Aorta (tissue), 5 donors: Measurements from ENCODE around the gene UROS. TPM values are rescaled to one million over a fixed set of nuclear protein-coding genes. Genes with fewer than 3 reads are reported as not detected.
A peak's percentile ranks its signal among the peaks of the same experiment; 100 is the strongest.

Source experiments
- ATAC-seq: fragments of 200-7000 bp; cut with Tn5 transposase; one replicate; pipeline ENCODE4 v1.9.1; 2022; ENCODE audit warnings: moderate library complexity; ENCODE audit not compliant: low FRiP score
- DNase-seq, 2 donors: peaks; one replicate each; pipeline ENCODE4 v3.0.0-alpha.2; 2020
- H3K27ac ChIP-seq, 2 donors: one replicate each; pipeline ENCODE4 v1.5.1; 2013; ENCODE audit warnings: low read length in 2 of 2, mild to moderate bottlenecking in 2 of 2, moderate library complexity in 2 of 2, control low read depth in 1 of 2, inconsistent platforms in 1 of 2, low read depth in 1 of 2
- H3K27me3 ChIP-seq, 2 donors: one replicate each; pipeline ENCODE4 v1.6.1; 2013; ENCODE audit warnings: control low read depth in 1 of 2, low read length in 1 of 2, mild to moderate bottlenecking in 1 of 2, moderate library complexity in 1 of 2; ENCODE audit not compliant: insufficient read depth in 2 of 2, control insufficient read depth in 1 of 2
- H3K36me3 ChIP-seq, 2 donors: one replicate each; pipeline ENCODE4 v1.6.1; 2013; ENCODE audit warnings: control low read depth in 1 of 2, low read length in 1 of 2, mild to moderate bottlenecking in 1 of 2; ENCODE audit not compliant: insufficient read depth in 2 of 2, control insufficient read depth in 1 of 2
- H3K4me1 ChIP-seq, 2 donors: one replicate each; pipeline ENCODE4 v1.6.1; 2013; ENCODE audit warnings: low read length in 2 of 2, control low read depth in 1 of 2, mild to moderate bottlenecking in 1 of 2, moderate library complexity in 1 of 2; ENCODE audit not compliant: insufficient read depth in 2 of 2, control insufficient read depth in 1 of 2
- H3K4me3 ChIP-seq, 2 donors: one replicate each; pipeline ENCODE4 v1.5.1; 2013; ENCODE audit warnings: low read length in 2 of 2, control low read depth in 1 of 2, mild to moderate bottlenecking in 1 of 2
- H3K9me3 ChIP-seq: one replicate; pipeline ENCODE4 v1.6.1; 2013; ENCODE audit warnings: mild to moderate bottlenecking, low read length; ENCODE audit not compliant: control insufficient read depth
- WGBS, 2 donors: extraction: QIAGEN DNeasy Blood & Tissue Kit; methylation state at CpG; one replicate each; pipeline ENCODE4 v1.1.7; 2013; 5-methylcytosine and 5-hydroxymethylcytosine counted together
- intact Hi-C, 2 donors: fragments of 100-400 bp; cut with DNase I; formaldehyde crosslinking; loops; one replicate each; pipeline versions ENCODE4 v1.14.2 to v1.15.0; 2022
- long read RNA-seq, 2 donors: library from polyadenylated mRNA; unstranded; transcript quantifications; one replicate each; pipeline ENCODE4 v2.0.0, GENCODE V29; 2020 to 2021
- polyA plus RNA-seq, 2 donors: library from polyadenylated mRNA; stranded (reverse); fragments of 200-250 nt; gene quantifications; one replicate each; pipeline ENCODE4 v1.2.3, GENCODE V29; 2013
- total RNA-seq, 2 donors: library from RNA; stranded (reverse); fragmentation: NEBNext Ultra II Directional; extraction: Animal tissue kit (Norgen Biotek cat#: 25700); gene quantifications; one replicate each; pipeline ENCODE4 v1.2.1, GENCODE V29; 2021
- donor health status: healthy with polysubstance abuse.
- donor health status: Bipolar disorder and iron deficiency.
- donor health status: DM: no; HTN: no; CAD: no.
- donor health status: DM: no; HTN: no; CAD: no.
- donor health status: DM: yes; HTN: yes; CAD: no.

The UROS gene
- total RNA-seq = 10 to 100 TPM; 23.2 to 29.9 TPM
- polyA plus RNA-seq = 10 to 100 TPM; 32.9 to 39.1 TPM
- long read RNA-seq, donor 1, transcript UROS-204 (10 exons, 1,342 nt) = major isoform, 52 of 111 reads
- long read RNA-seq, donor 1, partial matches to known transcripts = 12 of 111 reads
- long read RNA-seq, donor 1, other reads (novel, unspliced or antisense) = 45 of 111 reads
- long read RNA-seq, donor 2, transcript UROS-204 (10 exons, 1,342 nt) = major isoform, 12 of 18 reads
- long read RNA-seq, donor 2, partial matches to known transcripts = 1 of 18 reads
- long read RNA-seq, donor 2, other reads (novel, unspliced or antisense) = 5 of 18 reads

DNA sequence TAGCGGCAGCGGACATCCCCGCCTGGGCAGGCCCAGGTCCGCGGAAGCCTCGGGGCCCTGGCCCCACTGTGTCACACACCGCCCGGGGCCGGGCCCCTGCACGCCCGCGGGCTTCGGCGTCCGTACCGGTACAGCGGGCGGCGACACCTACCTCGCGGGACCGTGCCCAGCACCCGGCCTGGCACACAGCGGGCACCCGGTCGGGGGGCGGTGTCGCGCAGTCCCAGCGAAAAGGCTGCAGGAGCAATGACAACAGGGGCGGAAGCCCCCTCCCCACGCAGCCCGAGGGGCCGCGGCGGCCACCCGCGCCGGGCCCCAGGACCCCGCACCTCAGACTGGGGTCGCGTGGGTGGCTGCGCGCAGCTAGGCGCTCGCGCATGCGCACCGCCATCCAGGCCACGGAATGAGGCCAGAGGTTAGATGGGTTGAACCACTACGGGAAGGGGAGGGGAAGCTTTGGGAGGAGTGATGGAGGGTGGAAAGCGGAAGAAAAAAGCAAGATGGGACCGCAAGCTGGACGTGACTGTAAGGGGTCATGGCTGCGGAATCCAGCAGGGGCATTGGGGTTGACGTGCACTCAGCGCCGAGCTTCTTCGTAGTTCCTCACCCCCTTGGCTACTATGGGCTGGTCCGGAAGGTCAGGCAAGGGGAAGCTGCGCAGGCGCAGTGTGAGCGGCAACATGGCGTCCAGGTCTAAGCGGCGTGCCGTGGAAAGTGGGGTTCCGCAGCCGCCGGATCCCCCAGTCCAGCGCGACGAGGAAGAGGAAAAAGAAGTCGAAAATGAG, at the start of gene UROS, which contains the start of gene BCCIP:
TSS of gene UROS (minus strand) at position 381 of the 785 bp plus-strand sequence. CDS start 6,759 bp downstream, outside the sequence.
TSS of gene BCCIP (plus strand) at position 669 of the 785 bp plus-strand sequence. CDS start at position 681, 12 bp downstream.
- Histone ChIP-seq H3K4me3 (peak within 1 kb of the TSS; percentile 63 to 91), H3K36me3 (peaks cover 0 to 3% of the 10 kb centered on the region in 2 donors), H3K4me1 (peaks cover 3 to 16% of the 10 kb centered on the region in 2 donors), H3K27me3 (no peaks in the 10 kb centered on the region), H3K9me3 (no peaks in the 10 kb centered on the region), H3K27ac (peak within 1 kb of the TSS in 1 of 2 donors; percentile 30)
- intact Hi-C loops = loop anchor here (5.0 to 10.0 kb wide), 3 partner anchors 74 to 101 kb away; partner anchors contain the start of gene FANK1 (in 1 of the 2)
- ATAC-seq (peak; percentile 97), DNase-seq (peak; percentile 95 to 96)
- WGBS, 2 donors = 0% methylated on average over 74 of the region's 74 CpGs

GRCh38 chr10:125871338-125871737, 48.3 kb upstream of the UROS start:
- Histone ChIP-seq H3K27ac (no peak overlapping the region), H3K36me3 (peaks cover 4% of the 10 kb centered on the region in 2 donors), H3K9me3 (peaks cover under 1% of the 10 kb centered on the region), H3K27me3 (no peaks in the 10 kb centered on the region), H3K4me1 (no peaks in the 10 kb centered on the region), H3K4me3 (no peak overlapping the region)
- 92 to 93% methylated on average over 4 of the region's 4 CpGs for WGBS, 2 donors
- ATAC-seq = no peak
- DNase-seq = no peak
- intact Hi-C loops = no loop called here

DNA sequence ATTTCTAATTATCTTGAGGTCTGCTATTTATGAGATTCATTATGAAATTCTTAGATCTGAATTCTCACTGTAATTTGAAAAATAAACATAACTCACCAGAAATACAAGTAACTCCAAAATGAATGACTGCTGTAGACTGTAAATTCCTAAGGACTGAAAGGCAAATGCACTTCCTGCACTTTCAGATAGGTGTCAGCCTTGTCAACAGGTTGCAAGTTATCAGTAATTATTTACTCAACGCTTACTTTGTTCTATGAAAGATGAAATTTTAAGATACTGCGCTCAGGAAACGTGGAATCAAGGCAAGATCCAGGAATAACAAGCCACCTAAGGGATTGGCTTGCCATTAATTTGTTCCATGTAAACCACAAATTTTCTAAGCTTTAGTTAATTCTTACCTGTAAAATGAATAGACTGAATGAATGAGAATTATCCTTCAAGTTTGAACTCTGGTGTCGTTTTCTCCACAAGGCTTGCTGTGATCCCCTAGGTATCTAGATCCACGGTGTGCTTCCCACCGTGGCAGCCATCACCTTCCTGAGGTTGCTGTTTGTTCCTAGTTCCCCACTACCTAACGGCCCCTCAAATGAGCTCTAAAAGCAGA, 45.4 kb upstream of the UROS start:
- DNase-seq = no peak
- no peak overlapping the region for H3K27ac ChIP-seq
- intact Hi-C loops = no loop called here
- no peaks in the 10 kb centered on the region for H3K27me3 ChIP-seq
- no peak overlapping the region for H3K4me3 ChIP-seq
- H3K9me3 ChIP-seq = no peaks in the 10 kb centered on the region
- peaks cover 5 to 7% of the 10 kb centered on the region in 2 donors for H3K36me3 ChIP-seq
- no peak for ATAC-seq
- H3K4me1 ChIP-seq = no peaks in the 10 kb centered on the region
- WGBS, 2 donors = 47 to 52% methylated on average over 7 of the region's 7 CpGs

- no peak for DNase-seq
- no peaks in the 10 kb centered on the region for H3K4me1 ChIP-seq
- WGBS, 2 donors = 94 to 95% methylated on average over 7 of the region's 7 CpGs
- no peak for ATAC-seq
- H3K27ac ChIP-seq = no peak overlapping the region
- no peaks in the 10 kb centered on the region for H3K27me3 ChIP-seq
- H3K36me3 ChIP-seq = peaks cover 5 to 7% of the 10 kb centered on the region in 2 donors
- H3K4me3 ChIP-seq = no peak overlapping the region
- no peaks in the 10 kb centered on the region for H3K9me3 ChIP-seq
- intact Hi-C loops = no loop called here
These were observed 43.5 kb upstream of the UROS start for GRCh38 chr10:125866421-125867029.

DNA sequence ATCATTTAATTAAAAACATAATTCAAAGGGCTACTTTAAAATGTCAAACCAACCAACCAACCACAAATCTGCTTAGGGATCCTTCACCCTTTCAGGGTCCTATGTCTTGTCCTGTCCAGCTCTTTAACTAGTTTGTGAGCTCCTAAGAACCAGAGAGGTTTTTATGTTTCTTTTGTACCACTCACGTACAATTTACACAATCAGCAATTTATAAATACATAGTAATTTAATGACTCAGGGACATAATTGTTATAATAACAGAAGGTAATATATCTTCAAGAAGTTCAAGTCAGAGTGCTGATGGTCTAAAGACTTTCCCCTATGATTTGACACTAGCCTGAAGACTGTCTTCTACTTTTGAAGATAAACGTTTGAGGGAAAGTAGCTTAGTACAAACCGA, 42.1 kb upstream of the UROS start:
- H3K4me1 ChIP-seq = no peaks in the 10 kb centered on the region
- H3K27me3 ChIP-seq = no peaks in the 10 kb centered on the region
- ATAC-seq (no peak), DNase-seq (no peak)
- H3K36me3 ChIP-seq = peaks cover 5 to 7% of the 10 kb centered on the region in 2 donors
- 73 to 77% methylated on average over 3 of the region's 3 CpGs for WGBS, 2 donors
- H3K9me3 ChIP-seq = no peaks in the 10 kb centered on the region
- no peak overlapping the region for H3K4me3 ChIP-seq
- intact Hi-C loops = no loop called here
- no peak overlapping the region for H3K27ac ChIP-seq

GRCh38 chr10:125859128-125859817, 36.2 kb upstream of the UROS start:
- Histone ChIP-seq H3K36me3 (peaks cover 0 to 4% of the 10 kb centered on the region in 2 donors), H3K27ac (no peak overlapping the region), H3K9me3 (no peaks in the 10 kb centered on the region), H3K4me3 (no peak overlapping the region), H3K27me3 (no peaks in the 10 kb centered on the region), H3K4me1 (no peaks in the 10 kb centered on the region)
- 88 to 90% methylated on average over 4 of the region's 4 CpGs for WGBS, 2 donors
- DNase-seq = no peak
- intact Hi-C loops = no loop called here
- ATAC-seq = no peak

- Histone ChIP-seq H3K36me3 (peaks cover 3 to 4% of the 10 kb centered on the region in 2 donors), H3K9me3 (no peaks in the 10 kb centered on the region), H3K27ac (no peak overlapping the region), H3K27me3 (no peaks in the 10 kb centered on the region), H3K4me3 (no peak overlapping the region), H3K4me1 (no peaks in the 10 kb centered on the region)
- no peak for ATAC-seq
- DNase-seq = no peak
- WGBS, 2 donors = 80 to 81% methylated on average over 2 of the region's 2 CpGs
- intact Hi-C loops = no loop called here
These were observed 34.2 kb upstream of the UROS start for GRCh38 chr10:125857185-125857760.

- Histone ChIP-seq H3K27ac (no peak overlapping the region), H3K4me1 (no peaks in the 10 kb centered on the region), H3K9me3 (no peaks in the 10 kb centered on the region), H3K4me3 (no peak overlapping the region), H3K36me3 (peaks cover 10 to 14% of the 10 kb centered on the region in 2 donors), H3K27me3 (no peaks in the 10 kb centered on the region)
- WGBS, 2 donors = 88 to 93% methylated on average over 7 of the region's 7 CpGs
- DNase-seq (no peak), ATAC-seq (no peak)
- intact Hi-C loops = no loop called here
These were observed 29.4 kb upstream of the UROS start for GRCh38 chr10:125852487-125852886.
